Prostate gland (tissue), 2 donors: Measurements from ENCODE around the gene FAM217A. TPM values are rescaled to one million over a fixed set of nuclear protein-coding genes. Genes with fewer than 3 reads are reported as not detected.

Experiments used
- DNase-seq: peaks from one replicate; pipeline ENCODE4 v3.0.0-alpha.2; 2019; ENCODE audit warnings: low spot score
- H3K27ac ChIP-seq, 2 donors: fragments of 200-600 bp; sonication (generic); 2 replicates each; pipeline ENCODE4 v1.5.1; 2017 to 2019
- H3K27me3 ChIP-seq: fragments of 200-600 bp; sonication (generic); replicated peaks from 2 replicates; pipeline ENCODE4 v1.5.1; 2019; ENCODE audit not compliant: insufficient read depth
- H3K36me3 ChIP-seq, 2 donors: fragments of 200-600 bp; sonication (generic); 1 replicate in 1 of 2; 2 replicates in 1 of 2; pipeline versions ENCODE4 v1.5.1 to v1.8.1; 2017 to 2019
- H3K4me1 ChIP-seq: fragments of 200-600 bp; sonication (generic); replicated peaks from 2 replicates; pipeline ENCODE4 v1.5.1; 2019
- H3K4me3 ChIP-seq, 2 donors: fragments of 200-600 bp; sonication (generic); 2 replicates each; pipeline ENCODE4 v1.5.1; 2017 to 2019
- H3K9me3 ChIP-seq: fragments of 200-600 bp; sonication (generic); 2 replicates; pipeline ENCODE4 v1.5.1; 2017
- CTCF ChIP-seq, 4 experiments: fragments of 200-600 bp in 2 of 4; fragments of 450-650 bp in 2 of 4; sonication (generic) in 2 of 4; IDR thresholded peaks; 1 replicate in 3 of 4; 2 replicates in 1 of 4; pipeline ENCODE4 v1.5.1; 2016 to 2019; ENCODE audit warnings: antibody characterized with exemption in 4 of 4, mild to moderate bottlenecking in 2 of 4, moderate library complexity in 2 of 4
- POLR2A ChIP-seq: fragments of 450-650 bp; IDR thresholded peaks from one replicate; pipeline ENCODE4 v1.6.1; 2016; ENCODE audit warnings: antibody characterized with exemption, mild to moderate bottlenecking
- POLR2AphosphoS5 ChIP-seq: sonication (generic); formaldehyde crosslinking; IDR thresholded peaks from one replicate; pipeline ENCODE4 v1.6.1; 2017; ENCODE audit warnings: antibody characterized with exemption
- WGBS: methylation state at CpG from one replicate; pipeline ENCODE4 v1.1.5; 2018; 5-methylcytosine and 5-hydroxymethylcytosine counted together
- intact Hi-C: fragments of 100-400 bp; cut with DNase I; formaldehyde crosslinking; loops from one replicate; pipeline ENCODE4 v1.14.2; 2022
- total RNA-seq, 2 donors: library from RNA; depleted of rRNA; stranded (reverse); fragments of >200 nt; gene quantifications; one replicate each; pipeline ENCODE4 v1.1.0, GENCODE V29; 2016

FAM217A gene
- total RNA-seq, 2 donors from 2014 or later = 1.7 TPM; not detected in 1

GRCh38 chr6:4028051-4028450 lies 50.9 kb downstream of the FAM217A start:
- no peak for DNase-seq
- H3K36me3 ChIP-seq = no peaks in the 10 kb centered on the region
- H3K4me3 ChIP-seq = no peak overlapping the region
- no peaks in the 10 kb centered on the region for H3K9me3 ChIP-seq
- no peaks in the 10 kb centered on the region for H3K27me3 ChIP-seq
- intact Hi-C loops = no loop called here
- no peak overlapping the region for H3K27ac ChIP-seq
- TF ChIP-seq CTCF (IDR thresholded peaks at IDR 0.05) (no peak), POLR2A (no peak)
- H3K4me1 ChIP-seq = peaks cover 3% of the 10 kb centered on the region

DNA sequence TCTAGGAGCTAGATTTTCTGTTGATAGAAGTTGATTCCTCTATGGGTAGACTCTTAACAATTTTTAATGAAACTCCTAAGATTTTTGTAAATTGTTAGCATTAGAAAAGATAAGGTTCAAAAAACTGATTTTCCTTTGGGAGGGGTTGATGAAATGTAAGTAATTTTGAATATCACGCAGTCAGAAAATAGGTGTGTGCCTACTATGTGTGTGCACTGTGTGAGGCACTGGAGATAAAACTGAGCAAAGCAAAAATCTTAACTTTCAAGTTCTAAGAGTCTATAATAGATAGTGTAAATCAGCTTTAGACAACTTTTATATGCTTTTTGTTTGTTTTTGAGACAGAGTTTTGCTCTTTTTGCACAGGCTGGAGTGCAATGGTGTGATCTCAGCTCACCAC lies 53.3 kb downstream of the FAM217A start:
- no peak for DNase-seq
- H3K27ac ChIP-seq = no peak overlapping the region
- no peaks in the 10 kb centered on the region for H3K9me3 ChIP-seq
- intact Hi-C loops = no loop called here
- peaks cover 3% of the 10 kb centered on the region for H3K4me1 ChIP-seq
- no peaks in the 10 kb centered on the region for H3K36me3 ChIP-seq
- 100% methylated on average over 1 of the region's 1 CpG for WGBS
- H3K4me3 ChIP-seq = no peak overlapping the region
- H3K27me3 ChIP-seq = no peaks in the 10 kb centered on the region
- TF ChIP-seq POLR2A (no peak), CTCF (IDR thresholded peaks at IDR 0.05) (no peak), POLR2AphosphoS5 (no peak)

- DNase-seq = no peak
- Histone ChIP-seq H3K9me3 (no peaks in the 10 kb centered on the region), H3K36me3 (no peaks in the 10 kb centered on the region), H3K27ac (no peak overlapping the region), H3K4me1 (peaks cover 3% of the 10 kb centered on the region), H3K4me3 (no peak overlapping the region), H3K27me3 (no peaks in the 10 kb centered on the region)
- 17% methylated on average over 1 of the region's 1 CpG for WGBS
- intact Hi-C loops = loop anchor here (5.0 kb wide), 1 partner anchor 114 kb away; the partner anchor contains the start of gene ECI2
- no peak for TF ChIP-seq POLR2A
- TF ChIP-seq POLR2AphosphoS5 = no peak
- TF ChIP-seq CTCF (IDR thresholded peaks at IDR 0.05) = no peak
These were observed 55.7 kb downstream of the FAM217A start for GRCh38 chr6:4023240-4023639.

GRCh38 chr6:4021854-4022695 lies 56.9 kb downstream of the FAM217A start:
- Histone ChIP-seq H3K4me3 (peak overlapping the region; percentile 75 to 88), H3K27ac (peak overlapping the region; percentile 97 to 99), H3K4me1 (peaks cover 3% of the 10 kb centered on the region), H3K36me3 (no peaks in the 10 kb centered on the region), H3K9me3 (no peaks in the 10 kb centered on the region), H3K27me3 (no peaks in the 10 kb centered on the region)
- no peak for TF ChIP-seq CTCF (IDR thresholded peaks at IDR 0.05)
- TF ChIP-seq POLR2A = no peak
- no peak for TF ChIP-seq POLR2AphosphoS5
- 1% methylated on average over 15 of the region's 15 CpGs for WGBS
- DNase-seq = no peak
- intact Hi-C loops = loop anchor here (5.0 kb wide), 1 partner anchor 115 kb away; the partner anchor contains the start of gene ECI2
